HS-27A (cell line): ENCODE results near the gene ANKRD18A.

ENCODE experiments used
- DNase-seq: peaks from one replicate; pipeline ENCODE4 v3.0.0-alpha.2; 2012; ENCODE audit warnings: low read depth, missing footprints

Gene ANKRD18A

DNA sequence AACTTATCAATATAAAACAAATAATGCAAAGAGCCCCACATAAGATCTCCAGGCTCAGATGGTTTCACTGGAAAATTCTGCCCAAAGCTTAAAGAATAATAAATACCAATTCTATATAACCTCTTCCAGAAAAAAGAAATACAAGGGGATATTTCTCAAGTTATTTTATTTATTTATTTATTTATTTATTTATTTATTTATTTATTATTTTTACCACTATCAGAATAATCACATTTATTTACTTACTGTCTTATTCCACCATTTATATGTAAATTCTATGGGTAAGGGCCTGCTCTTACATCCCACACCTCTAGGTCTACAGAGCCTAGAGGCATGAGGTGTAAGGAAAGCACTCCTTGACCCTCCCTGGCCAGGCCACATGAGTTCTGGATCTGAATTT, 91.1 kb downstream of the ANKRD18A start:
- DNase-seq: no peak

DNA sequence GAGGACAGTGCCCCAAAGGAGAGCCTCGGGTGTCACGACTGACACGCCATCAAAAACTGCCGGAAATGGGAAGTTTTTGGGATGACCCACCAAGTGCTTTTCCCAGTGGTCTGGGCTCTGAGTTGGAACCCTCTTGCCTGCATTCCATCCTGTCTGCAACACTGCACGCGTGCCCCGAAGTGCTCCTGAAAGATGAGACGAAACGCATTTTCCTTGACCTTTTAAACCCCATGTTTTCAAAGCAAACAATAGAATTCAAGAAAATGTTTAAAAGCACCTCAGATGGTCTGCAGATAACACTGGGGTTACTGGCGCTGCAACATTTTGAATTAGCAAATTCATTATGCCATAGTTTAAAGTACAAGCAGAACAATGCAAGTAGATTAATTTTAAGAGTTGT, 92.9 kb downstream of the ANKRD18A start:
- no peak for DNase-seq

DNA sequence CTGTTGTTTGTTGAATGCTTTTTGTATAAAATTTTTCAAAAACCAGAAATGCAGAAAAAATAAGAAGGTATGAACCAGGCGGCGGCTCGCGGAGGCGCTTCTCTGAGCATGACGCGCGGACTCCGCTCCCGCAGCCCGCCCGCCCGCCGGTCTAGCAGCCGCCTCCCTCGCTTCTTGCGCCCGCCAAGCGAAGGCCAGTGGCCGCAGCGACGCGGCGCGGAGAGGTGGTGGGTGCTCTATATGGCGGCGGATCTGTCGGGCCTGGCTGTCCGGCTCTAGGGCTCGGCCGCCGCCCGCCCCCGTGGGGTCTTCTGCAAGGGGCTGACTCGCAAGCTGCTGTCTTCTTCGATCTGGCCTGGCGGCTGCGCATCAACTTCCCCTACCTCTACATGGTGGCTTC, 93.8 kb downstream of the ANKRD18A start:
- no peak for DNase-seq

DNA sequence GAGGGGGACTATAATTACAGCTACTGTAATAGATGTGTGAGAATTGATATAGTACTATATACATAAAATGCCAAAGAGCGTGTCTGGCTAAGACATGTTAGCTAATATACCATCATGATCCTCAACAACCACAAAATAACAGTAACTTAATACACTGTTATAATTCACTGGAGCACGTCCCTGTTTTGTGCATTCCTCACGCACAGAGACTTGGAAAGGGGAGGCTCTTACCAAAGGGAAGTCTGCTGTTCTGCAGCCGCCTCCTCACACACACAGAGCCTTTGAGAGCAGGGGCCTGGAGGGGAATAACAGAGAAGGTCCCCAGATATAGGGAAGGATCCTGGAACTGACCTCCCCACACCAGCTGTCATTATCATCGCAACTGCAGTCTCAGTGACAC, 97.3 kb downstream of the ANKRD18A start:
- no peak for DNase-seq

DNA sequence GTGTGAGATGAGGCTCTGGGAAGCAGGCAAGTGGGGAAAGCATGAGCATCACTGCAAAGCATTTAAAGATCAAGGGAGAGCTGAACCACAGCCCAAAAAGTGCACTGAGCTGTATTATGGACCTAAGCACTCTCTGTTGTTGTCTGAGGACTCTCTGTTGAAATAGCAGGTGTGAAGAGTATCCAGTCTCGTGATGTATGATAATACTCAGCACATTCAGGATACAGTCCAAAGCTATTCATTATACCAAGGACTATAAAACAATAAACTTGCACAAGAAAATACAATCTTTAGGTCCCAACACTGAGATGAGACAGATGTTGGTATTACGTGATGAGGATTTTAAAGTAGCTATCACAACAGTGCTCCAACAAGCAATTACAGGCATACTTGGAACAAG, 98.6 kb downstream of the ANKRD18A start:
- no peak for DNase-seq
